ENCODE data around the gene MGAT5.

MGAT5 gene, protein sequence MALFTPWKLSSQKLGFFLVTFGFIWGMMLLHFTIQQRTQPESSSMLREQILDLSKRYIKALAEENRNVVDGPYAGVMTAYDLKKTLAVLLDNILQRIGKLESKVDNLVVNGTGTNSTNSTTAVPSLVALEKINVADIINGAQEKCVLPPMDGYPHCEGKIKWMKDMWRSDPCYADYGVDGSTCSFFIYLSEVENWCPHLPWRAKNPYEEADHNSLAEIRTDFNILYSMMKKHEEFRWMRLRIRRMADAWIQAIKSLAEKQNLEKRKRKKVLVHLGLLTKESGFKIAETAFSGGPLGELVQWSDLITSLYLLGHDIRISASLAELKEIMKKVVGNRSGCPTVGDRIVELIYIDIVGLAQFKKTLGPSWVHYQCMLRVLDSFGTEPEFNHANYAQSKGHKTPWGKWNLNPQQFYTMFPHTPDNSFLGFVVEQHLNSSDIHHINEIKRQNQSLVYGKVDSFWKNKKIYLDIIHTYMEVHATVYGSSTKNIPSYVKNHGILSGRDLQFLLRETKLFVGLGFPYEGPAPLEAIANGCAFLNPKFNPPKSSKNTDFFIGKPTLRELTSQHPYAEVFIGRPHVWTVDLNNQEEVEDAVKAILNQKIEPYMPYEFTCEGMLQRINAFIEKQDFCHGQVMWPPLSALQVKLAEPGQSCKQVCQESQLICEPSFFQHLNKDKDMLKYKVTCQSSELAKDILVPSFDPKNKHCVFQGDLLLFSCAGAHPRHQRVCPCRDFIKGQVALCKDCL

DNA sequence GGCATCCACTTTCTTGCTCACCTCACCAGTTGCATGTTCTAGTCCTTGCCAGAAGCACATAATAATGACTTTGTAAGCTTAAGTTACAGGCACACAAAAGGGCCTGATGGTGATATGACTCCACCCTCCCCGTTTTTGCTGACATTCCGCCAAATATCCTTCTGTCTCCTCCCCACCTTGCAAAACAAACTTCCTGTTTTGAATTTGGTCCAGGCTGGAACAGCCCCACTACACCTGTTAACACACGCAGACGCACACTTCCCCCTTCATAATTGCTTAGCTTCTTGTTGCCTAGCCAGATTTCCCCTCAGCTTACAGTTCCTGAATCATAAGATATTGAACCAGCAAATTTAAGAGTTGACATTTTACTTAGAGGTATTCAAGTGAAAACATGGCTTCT, at the start of gene MGAT5:
MGAT5 (plus strand) TSS at position 269 of the 400 bp plus-strand sequence. CDS start 332 bp downstream, outside the sequence.
- peak; percentile 45 for DNase-seq

DNA sequence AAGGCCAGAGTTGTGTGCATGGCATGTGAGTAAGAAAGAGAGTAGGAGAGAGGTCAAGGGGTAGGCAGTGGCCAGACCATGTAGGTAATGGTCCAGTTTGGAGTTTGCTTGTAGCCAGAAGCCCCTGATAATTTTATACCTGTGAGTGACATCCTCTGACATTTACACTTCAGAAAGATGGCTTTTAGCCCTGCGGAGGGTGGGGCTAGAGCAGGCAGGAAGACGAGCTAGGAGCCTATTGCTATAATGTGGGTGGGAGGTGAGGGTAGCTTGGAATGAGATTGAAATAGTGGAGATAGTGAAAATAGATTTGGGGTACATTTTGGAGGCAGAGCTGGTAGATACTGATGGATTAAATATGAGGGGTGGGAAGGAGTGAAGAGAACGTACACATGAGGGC, 48.8 kb upstream of the MGAT5 start:
- DNase-seq, result no peak

DNA sequence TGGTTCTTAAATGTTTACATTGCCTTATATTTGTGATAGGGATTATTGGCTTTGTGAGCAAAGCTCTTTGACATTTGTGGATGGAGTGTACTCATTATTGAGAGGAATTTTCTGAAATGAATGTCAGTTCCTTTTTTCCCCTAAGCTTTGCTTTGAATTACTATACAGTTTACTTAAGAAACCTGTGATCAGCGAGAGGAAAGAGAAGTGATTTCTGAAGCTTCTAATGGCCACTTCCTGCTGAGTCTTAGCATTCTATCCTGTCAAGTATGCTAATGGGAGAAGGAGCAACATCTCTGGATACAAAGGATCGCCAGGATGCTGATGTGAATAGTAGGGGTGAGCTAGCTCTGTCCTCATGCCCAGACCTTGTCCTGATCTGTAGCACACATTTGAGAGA, 47.8 kb upstream of the MGAT5 start:
- no peak for DNase-seq

DNA sequence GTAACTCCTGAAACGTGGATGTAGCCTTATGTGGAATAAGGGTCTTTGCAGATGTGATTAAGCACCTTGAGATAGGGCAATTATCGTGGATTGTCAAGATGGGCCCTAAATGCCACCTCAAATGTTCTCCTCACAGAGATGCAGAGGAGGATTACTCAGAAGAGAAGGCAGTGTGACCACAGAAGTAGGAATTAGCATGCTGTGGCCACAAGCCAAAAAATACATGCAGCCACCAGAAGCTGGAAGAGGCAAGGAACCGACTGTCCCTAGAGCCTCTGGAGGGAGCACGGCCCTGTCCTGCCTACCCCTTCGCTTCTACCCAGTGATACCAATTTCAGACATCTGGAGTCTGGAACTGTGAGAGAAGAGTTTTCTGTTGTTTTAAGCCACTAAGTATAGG, 47.3 kb upstream of the MGAT5 start:
- peak; percentile 43 for DNase-seq

DNA sequence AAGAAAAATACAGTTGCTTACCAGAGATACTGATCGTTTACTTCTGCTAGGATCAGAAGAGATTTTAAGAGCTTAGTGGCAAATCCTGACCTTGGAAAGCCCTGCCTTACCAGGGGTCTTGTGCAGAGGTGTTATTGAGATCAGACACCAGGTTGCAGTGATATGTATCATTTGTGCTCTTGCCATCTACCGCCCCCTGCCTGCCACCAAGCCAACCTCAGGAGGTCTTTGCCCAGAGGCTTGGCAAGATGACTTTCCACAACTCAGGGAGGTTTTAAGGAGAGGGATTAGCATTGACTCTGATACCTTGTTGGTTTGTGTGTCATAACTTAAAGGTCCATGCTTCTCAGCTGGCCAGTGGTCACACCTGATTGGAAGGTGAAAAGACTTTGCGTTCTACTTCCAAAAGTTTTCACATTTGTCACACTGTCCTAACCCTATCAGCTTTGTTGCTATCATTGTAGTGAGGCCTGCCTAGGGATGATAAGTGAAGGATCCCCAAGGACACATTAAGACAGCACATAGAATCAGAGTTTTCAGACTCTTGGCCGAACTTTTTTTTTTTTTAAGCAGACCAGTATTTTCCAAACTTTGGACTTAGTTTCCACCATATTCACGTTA, 46.2 kb upstream of the MGAT5 start:
- DNase-seq, result no peak

DNA sequence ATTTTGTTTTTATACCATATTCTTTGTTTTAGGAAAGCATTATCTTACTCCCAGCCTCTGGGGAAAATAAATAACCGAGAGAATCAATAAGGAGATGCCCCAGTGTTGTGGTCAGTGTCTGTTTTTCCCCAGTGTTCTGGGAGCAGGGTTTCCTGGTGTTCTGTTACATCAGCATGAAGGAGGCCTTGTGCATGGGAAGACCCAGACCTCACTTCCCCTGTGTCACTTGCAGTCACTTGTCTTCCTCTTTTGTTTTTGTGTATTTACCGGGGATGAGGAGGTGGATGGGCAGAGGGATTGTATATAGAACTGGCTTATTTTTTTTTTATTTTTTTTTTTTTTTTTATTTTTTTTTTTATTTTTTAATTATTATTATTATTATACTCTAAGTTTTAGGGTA, 45.0 kb upstream of the MGAT5 start:
- DNase-seq, result no peak

DNA sequence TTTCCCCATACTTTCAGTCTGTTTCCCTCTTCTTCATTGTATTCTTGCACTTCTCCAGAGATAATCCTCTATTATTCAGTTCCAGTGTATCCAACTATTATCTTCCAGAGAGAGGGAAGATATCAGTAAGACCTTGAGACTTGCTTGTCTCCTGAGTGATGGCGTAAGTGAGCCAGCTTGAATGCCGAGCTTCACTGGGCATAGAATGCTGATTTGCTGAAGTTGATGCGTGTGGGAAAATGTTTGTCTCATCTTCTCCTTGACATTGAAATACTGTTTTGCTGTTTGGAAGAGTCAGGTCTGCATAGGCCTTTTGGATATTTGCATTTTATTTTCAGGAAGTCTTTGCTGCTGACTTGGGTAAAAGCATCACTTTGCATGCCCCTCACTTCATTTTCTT, 41.1 kb upstream of the MGAT5 start:
- DNase-seq, result no peak

DNA sequence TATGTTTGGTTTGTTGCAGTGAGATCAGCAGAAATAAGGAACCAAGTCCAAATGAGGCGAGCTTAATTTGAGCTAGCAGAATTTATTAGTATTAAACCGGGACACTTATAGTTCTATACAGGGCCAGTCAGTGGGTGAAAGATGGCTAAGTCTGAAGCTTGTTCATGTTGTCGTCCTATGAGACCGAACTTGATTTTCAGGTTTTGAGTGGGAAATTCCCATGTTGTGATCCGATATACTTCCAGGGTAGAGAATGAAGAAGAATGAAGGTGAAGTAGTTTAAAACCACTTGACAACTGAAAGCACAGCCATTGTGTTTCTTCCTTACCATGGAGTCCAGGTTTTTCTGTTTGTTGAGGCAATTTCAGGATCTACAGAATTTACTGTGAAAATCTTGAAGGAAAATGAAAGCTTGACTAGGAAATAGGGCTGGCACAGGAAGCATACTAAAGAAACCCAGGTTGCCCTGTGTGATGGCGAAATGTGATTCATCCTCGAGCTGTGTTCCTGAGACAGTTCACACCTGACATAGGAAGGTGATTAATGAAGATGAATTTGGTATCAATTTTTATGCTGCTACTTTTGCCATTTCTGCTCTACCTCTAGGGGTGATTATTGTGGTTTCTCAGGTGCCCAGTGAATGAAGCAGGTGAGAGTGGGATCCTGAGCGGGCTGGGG, 37.6 kb upstream of the MGAT5 start:
- peak; percentile 36 for DNase-seq

DNA sequence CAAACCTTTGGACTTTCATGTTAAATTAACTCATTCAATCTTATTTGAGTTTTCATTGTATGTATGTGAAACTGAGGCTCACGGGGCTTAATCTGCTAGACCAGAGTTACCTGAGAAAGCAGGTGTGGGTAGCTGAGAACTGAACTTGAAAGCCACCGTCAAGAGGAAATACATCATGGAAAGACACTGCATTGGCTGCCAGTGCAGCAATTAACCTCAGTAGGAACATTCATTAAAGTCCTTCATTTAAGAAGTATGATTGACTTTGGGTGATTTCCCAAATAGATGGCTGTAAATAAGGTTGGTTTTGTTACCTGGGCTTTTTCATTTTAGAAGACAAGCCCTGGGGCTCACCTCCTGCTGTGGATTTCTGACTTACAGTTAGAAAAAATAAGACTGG, 36.5 kb upstream of the MGAT5 start:
- peak; percentile 49 for DNase-seq

DNA sequence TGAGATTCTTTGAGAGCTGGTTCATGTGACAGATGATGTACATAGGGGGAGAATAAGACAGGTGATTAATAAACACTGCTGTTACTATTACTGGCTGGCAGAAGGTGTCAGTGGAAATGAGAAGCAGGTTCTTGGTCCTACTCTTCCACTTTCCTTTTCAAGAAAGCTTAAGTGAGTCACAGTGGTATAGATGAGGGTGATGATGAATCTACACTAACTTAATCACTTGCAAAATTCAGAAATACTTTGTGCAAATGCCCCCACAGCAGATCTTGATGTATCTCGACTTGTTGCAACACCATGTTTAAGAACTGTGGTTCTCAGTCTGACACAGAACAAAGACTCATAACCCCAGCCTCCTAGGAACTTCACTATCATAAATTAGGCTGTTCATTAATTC, 35.9 kb upstream of the MGAT5 start:
- no peak for DNase-seq

DNA sequence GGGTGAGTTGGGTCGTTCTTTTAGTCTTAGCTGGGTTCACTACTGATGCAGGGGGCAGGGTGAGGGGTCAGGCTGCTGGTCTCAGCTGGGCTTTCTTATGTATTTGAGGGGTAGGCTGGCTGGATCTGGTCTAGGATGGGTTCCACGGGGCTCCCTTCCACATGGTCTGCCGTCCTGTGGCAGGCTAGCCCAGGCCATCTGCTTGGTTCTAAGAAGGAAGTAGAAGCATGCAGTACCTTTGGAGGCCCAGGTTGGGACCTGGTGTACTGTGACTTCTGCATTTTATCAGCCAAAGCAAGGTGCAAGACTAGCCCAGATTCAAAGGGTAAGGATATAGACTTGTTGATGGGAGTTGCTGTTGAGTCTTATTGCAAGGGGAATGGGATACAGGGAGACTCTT, 35.5 kb upstream of the MGAT5 start:
- DNase-seq, result no peak

DNA sequence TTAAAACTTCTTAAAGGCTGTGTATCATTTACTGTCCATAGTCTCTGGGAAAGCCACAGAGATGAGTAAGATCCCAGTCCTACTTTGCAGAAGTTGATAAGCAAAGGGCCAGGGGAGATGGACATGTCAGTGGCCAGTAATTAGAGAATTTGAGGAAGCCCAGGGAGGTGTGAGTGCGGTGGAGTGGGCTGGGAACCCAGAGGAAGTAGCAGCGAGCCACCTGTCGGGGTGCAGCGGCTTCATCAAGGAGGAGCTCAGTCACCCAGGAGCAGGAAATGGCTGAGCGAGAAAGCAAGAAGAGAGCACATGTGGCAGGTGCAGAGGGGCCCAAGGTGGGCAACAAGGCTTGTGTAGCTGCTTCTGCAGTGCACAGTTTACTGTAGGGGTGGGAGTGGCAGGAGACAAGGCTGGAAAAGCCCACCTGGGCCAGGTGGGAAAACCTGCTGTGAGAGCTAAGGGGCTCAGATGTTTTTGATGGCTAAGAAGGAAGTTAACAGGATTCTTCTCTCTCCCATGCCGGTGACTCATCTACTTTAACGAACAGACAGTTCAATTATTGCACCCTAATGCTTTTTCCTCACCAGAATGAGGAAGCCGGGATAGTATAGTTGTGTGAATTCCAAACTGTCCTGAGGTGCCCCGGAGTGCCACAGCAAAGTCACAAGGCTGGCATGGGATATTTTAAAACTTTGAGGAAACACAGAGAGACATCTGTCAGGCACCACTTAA, 34.8 kb upstream of the MGAT5 start:
- no peak for DNase-seq

DNA sequence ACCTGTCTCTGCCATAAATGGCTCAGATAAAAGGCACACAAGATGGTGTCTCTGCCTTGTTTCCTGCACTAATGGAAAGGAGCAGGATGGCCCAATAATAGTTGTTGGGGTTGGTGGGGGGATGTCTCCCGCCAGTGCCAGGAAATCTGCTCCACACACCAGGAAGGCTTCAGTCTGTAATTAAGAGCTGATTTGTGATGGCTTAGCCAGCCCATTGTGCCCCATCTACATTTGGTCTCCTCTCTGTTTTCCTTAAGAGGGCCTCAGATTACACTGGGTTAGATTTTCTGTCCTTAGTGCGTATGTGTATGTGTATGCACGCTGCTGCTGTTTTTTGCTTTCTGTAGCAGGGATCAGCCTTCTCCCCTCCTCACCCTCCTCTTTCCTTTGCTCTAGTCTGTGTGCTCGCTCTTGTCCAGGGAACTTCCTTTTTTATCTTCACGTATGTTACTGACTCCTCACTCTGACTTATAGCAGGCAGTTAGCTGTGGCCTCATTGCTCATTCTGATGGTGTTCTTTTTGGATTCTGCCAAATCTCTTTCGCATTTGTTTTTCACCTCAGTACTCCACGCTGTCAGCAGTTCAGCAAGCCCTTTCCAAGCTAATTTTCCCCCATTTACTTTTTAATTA, 33.4 kb upstream of the MGAT5 start:
- DNase-seq, result no peak

DNA sequence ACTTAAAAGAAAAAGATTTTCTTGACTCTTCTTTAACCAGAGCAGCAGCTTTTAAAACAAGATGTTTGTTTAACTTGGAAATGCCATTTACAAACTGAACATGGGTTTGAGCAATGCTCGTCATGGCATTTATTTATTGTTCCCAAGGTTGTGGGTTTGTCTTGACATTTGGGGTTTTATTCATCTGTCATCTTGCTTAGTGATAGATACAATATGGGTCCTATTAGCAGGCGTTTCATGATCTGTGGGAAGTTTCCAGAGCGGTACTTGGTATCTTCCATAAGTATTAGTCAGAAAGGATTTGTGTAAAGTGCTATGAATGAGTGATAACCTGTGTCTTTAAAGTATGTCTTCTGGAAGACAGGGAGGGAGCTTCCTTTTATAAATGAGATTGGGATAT, 29.9 kb upstream of the MGAT5 start:
- DNase-seq, result no peak

DNA sequence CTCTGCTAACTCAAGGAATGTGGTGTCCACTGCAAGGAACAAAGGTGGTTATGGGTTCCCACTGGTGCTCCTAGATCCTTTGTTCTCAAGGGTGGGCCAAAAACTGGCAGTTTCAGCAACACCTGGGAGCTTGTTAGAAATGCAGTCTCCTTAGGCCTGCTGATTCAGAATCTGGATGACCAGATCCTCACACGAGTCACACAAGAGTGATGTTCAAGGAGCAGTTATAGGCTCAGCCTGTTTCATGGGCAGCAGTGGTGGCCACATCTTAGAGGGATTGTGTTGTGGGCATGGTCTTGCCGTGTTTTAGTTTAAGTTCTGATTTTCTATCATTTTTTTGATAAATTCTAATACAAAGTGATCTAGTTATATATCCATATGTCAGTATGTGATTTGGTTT, 28.7 kb upstream of the MGAT5 start:
- no peak for DNase-seq

DNA sequence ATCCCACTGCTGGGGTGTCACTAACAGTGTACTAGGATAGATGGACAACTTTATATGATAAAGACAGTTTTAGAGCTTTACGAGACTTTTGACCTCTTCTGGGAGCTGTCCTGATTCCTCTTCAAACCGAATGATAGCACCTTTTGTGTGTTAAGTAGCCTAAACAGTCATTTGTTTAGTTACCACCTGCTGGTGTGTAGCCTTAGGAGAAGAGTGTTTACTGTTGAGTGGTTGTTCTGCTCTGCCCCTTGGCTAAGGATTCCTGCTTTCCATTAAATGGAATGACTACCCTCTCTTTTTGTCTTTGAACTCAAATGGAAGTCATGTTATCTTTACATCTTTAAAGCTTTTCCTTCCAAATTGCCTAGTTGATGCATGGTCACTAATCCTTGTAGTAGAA, 28.0 kb upstream of the MGAT5 start:
- peak; percentile 31 for DNase-seq

DNA sequence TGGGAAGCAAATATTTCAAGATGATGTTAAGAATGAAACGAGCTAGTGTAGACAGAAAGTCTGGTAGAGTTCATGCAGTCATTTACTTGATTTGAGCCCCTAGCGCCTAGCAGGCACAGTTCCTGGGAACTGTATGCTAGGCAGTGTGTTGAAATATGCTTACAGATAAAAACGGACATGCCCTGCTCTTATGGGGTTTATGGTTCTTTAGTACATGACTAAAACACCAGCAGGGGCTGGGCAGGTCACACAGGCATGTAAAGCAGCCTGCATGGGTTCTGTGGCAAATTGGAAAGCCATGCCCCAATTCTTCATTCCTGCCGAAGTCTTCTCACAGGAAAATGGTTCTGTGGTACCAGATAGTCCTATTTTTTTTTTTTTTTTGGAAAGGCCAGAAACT, 27.3 kb upstream of the MGAT5 start:
- no peak for DNase-seq

DNA sequence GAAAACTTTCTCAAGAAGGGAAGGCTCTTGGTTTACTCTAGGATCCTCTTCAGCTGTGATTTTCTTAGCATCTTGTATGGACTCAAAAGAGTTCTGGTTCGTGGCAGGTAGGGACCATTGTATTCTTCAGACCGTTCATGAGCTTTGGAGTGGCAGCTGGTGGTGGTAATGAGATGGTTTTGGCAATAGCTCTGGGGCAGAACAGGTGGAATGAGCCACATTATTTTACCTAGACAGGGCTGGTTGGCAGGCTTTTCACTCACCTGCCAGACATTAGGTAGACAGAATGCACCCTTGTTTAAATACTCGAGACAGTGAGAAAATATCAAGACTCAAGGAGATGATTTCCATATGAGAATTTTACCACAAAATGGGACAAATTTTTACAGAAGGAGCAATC, 26.2 kb upstream of the MGAT5 start:
- peak; percentile 85 for DNase-seq

DNA sequence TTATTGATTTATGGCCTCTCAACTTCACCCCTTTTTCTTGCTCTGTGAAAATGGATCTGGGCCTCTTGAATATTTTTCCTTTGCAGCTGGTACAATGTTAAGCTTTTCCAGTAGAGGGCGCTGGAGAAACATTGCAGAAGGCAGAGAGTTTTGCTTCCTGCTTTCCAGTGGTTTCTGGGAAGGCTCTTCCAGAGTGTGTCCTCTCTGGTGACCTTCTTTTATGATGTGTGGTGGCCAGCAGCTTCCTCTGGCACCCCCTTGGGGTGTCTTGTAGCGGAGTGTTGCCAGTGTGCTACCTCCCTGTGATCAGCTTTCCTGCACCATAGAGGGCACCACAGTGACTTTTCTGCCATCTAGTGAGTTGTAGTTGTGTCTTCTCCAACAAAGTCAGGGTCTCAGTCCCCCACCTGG, 25.4 kb upstream of the MGAT5 start:
- no peak for DNase-seq

DNA sequence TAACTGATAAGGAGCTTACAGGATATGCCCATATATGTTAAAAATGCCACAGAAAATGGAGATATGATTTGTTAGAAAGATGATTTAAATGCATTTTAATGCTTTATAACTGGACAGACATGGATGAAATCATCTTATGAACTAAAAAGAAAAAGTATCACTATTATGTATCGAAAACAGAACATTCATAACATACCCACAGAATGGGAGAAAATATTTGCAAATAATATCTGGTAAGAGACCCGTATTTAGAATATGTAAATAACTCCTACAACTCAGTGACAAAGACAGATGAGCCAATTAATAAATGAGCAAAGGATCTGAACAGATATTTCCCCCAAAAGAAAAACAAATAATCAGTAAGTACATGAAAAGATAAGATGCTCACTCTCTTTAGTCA, 24.3 kb upstream of the MGAT5 start:
- no peak for DNase-seq

DNA sequence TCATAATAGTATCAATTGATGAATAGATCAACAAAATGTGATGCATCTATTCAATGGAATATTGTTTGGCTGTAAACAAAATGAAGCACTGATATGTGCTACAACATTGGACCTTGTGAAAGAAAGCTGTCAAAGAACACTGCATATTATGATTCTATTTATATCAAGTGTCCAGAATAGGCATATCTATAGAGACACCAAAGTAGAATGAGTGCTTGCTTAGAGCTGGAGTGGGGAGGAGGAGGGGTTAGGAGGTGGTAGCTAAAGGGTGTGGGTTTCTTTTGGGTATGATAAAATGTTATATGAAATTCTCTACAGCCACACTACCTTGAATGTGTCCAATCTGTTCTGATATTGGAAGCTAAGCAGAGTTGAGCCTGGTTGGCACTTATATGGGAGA, 23.0 kb upstream of the MGAT5 start:
- no peak for DNase-seq

DNA sequence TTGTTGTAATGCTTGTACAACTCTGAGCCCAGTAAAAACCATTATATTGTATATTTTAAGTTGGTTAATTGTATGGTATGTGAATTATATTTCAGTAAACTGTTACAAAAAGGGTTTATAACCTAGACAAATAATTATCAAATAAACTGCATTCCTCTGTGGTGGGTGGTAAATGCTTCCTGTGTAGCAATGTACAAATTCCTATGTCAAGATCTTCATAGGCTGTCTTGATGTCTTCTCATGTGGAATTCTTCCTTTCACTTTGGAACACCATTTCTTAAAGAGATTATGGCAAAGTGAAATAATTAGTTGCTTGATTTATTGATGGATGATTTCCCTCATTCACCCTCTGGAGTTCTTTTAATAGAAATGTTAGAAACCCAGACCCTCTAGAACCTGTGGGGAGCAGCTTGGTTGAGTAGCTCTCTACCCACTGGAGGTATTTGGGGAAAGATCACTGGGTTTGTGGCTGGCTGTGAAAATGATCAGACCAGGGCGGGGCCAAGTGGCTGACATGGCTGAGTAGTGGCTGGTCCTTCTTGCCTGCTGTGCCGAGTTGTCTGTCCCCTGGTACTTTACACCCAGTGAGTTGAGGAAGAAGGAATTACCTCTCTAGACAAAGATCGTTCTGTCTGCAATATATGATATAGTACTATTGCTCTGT, 22.4 kb upstream of the MGAT5 start:
- no peak for DNase-seq

All from DMS79 treated with DMSO at 0.1 percent for 48 hours (cell line).